Epithelial cell of proximal tubule (primary cell): Measurements from ENCODE around the gene SV2B. TPM values are rescaled to one million over a fixed set of nuclear protein-coding genes. Genes with fewer than 3 reads are reported as not detected.

ENCODE experiments used
- DNase-seq: peaks from one replicate; pipeline ENCODE4 v3.0.0-alpha.2; 2011; ENCODE audit warnings: low read depth
- H3K4me3 ChIP-seq: 2 replicates; pipeline ENCODE4 v1.5.1; 2011; ENCODE audit warnings: low read depth, mild to moderate bottlenecking, low read length
- CTCF ChIP-seq: conservative IDR thresholded peaks from 2 replicates; pipeline ENCODE4 v1.5.1; 2012; ENCODE audit warnings: low read depth, mild to moderate bottlenecking, low read length
- total RNA-seq: library from RNA; depleted of rRNA; stranded (reverse); fragments of >200 nt; gene quantifications from 2 replicates; pipeline ENCODE4 v1.2.3, GENCODE V29; 2015

The SV2B gene
- total RNA-seq, 1 donor from 2014 or later = not detected

- H3K4me3 ChIP-seq = no peak overlapping the region
Measured at GRCh38 chr15:91265416-91265940, 165.4 kb downstream of the SV2B start.

GRCh38 chr15:91268510-91268909 lies 168.5 kb downstream of the SV2B start:
- DNase-seq = no peak
- TF ChIP-seq CTCF = peak; percentile 42
- H3K4me3 ChIP-seq = no peak overlapping the region

More at GRCh38 chr15:91265416-91265940, 165.4 kb downstream of the SV2B start:
- TF ChIP-seq CTCF = no peak
- DNase-seq = no peak

- DNase-seq = no peak
- TF ChIP-seq CTCF = no peak
- H3K4me3 ChIP-seq = no peak overlapping the region
Measured at GRCh38 chr15:91270747-91271146, 170.7 kb downstream of the SV2B start.

GRCh38 chr15:91271565-91272153 lies 171.6 kb downstream of the SV2B start:
- no peak overlapping the region for H3K4me3 ChIP-seq
- peak; percentile 82 for TF ChIP-seq CTCF
- DNase-seq = no peak

GRCh38 chr15:91275844-91276243 lies 175.8 kb downstream of the SV2B start:
- H3K4me3 ChIP-seq = no peak overlapping the region
- no peak for TF ChIP-seq CTCF
- no peak for DNase-seq

GRCh38 chr15:91278951-91279350 lies 178.9 kb downstream of the SV2B start:
- no peak for DNase-seq
- TF ChIP-seq CTCF = no peak
- no peak overlapping the region for H3K4me3 ChIP-seq

- TF ChIP-seq CTCF = no peak
- DNase-seq = no peak
- H3K4me3 ChIP-seq = no peak overlapping the region
Measured at GRCh38 chr15:91279486-91279885, 179.4 kb downstream of the SV2B start.
